SK-N-SH treated with all-trans-retinoic acid at 6 μM for 48 hours (cell line): ENCODE data around the gene IL11RA.
A peak's percentile ranks its signal among the peaks of the same experiment; 100 is the strongest.

Source experiments
- ATAC-seq: fragments of 200-7000 bp; cut with Tn5 transposase; 3 replicates; pipeline ENCODE4 v1.9.1; 2020; ENCODE audit warnings: mild to moderate bottlenecking, moderate library complexity
- ARNTL ChIP-seq: fragments of 450-650 bp; formaldehyde crosslinking; IDR thresholded peaks from 2 replicates; pipeline ENCODE4 v1.5.0; 2020; ENCODE audit warnings: low read depth, mild to moderate bottlenecking, moderate library complexity, borderline replicate concordance
- BACH2 ChIP-seq: fragments of 250-450 bp; sonication (Bioruptor Pico); IDR thresholded peaks from 2 replicates; pipeline ENCODE4 v1.9.0; 2021; ENCODE audit warnings: mild to moderate bottlenecking, borderline replicate concordance
- CREB5 ChIP-seq: fragments of 250-450 bp; sonication (Bioruptor Pico); IDR thresholded peaks from 2 replicates; pipeline ENCODE4 v1.5.1; 2020; ENCODE audit warnings: low read depth, mild to moderate bottlenecking, moderate library complexity
- CSDC2 ChIP-seq: fragments of 250-450 bp; sonication (Bioruptor Pico); IDR thresholded peaks from 2 replicates; pipeline ENCODE4 v1.5.0; 2020; ENCODE audit warnings: mild to moderate bottlenecking, moderate library complexity
- CSRNP3 ChIP-seq: fragments of 250-450 bp; sonication (Bioruptor Pico); IDR thresholded peaks from 2 replicates; pipeline ENCODE4 v1.5.1; 2021; ENCODE audit warnings: mild to moderate bottlenecking, moderate library complexity
- ESRRG ChIP-seq: fragments of 250-450 bp; sonication (Bioruptor Pico); IDR thresholded peaks from 2 replicates; pipeline ENCODE4 v1.6.1; 2021; ENCODE audit warnings: mild to moderate bottlenecking
- GLIS3 ChIP-seq: fragments of 250-450 bp; sonication (Bioruptor Pico); IDR thresholded peaks from 2 replicates; pipeline ENCODE4 v1.5.0; 2020; ENCODE audit warnings: mild to moderate bottlenecking, moderate library complexity
- ISL1 ChIP-seq: fragments of 250-450 bp; sonication (Bioruptor Pico); IDR thresholded peaks from 2 replicates; pipeline ENCODE4 v2.1.2; 2022; ENCODE audit warnings: mild to moderate bottlenecking, moderate library complexity
- OSR1 ChIP-seq: fragments of 250-450 bp; sonication (Bioruptor Pico); IDR thresholded peaks from 2 replicates; pipeline ENCODE4 v1.8.0; 2022; ENCODE audit warnings: moderate library complexity, mild to moderate bottlenecking, inconsistent platforms
- PATZ1 ChIP-seq: fragments of 250-450 bp; sonication (Bioruptor Pico); IDR thresholded peaks from 2 replicates; pipeline ENCODE4 v1.8.0; 2020; ENCODE audit warnings: mild to moderate bottlenecking, moderate library complexity, borderline replicate concordance
- POU6F1 ChIP-seq: fragments of 250-450 bp; sonication (Bioruptor Pico); IDR thresholded peaks from 2 replicates; pipeline ENCODE4 v1.8.0; 2021; ENCODE audit warnings: low read depth, mild to moderate bottlenecking, moderate library complexity, borderline replicate concordance
- RARB ChIP-seq: fragments of 250-450 bp; sonication (Bioruptor Pico); IDR thresholded peaks from 2 replicates; pipeline ENCODE4 v1.8.0; 2021; ENCODE audit warnings: mild to moderate bottlenecking, moderate library complexity
- SNAI2 ChIP-seq: fragments of 250-450 bp; sonication (Bioruptor Pico); IDR thresholded peaks from 2 replicates; pipeline ENCODE4 v1.5.0; 2020; ENCODE audit warnings: mild to moderate bottlenecking, moderate library complexity
- TCF4 ChIP-seq: fragments of 250-450 bp; sonication (Bioruptor Pico); IDR thresholded peaks from 2 replicates; pipeline ENCODE4 v1.8.0; 2021; ENCODE audit warnings: mild to moderate bottlenecking, moderate library complexity, borderline replicate concordance
- TOX ChIP-seq: fragments of 250-450 bp; sonication (Bioruptor Pico); IDR thresholded peaks from 2 replicates; pipeline ENCODE4 v1.8.0; 2021; ENCODE audit warnings: mild to moderate bottlenecking, moderate library complexity, borderline replicate concordance
- TSHZ2 ChIP-seq: fragments of 250-450 bp; sonication (Bioruptor Pico); IDR thresholded peaks from 2 replicates; pipeline ENCODE4 v1.5.0; 2020; ENCODE audit warnings: mild to moderate bottlenecking, moderate library complexity
- ZFP3 ChIP-seq: fragments of 250-450 bp; sonication (Bioruptor Pico); IDR thresholded peaks from 2 replicates; pipeline ENCODE4 v1.5.0; 2020; ENCODE audit warnings: mild to moderate bottlenecking, moderate library complexity
- ZFP30 ChIP-seq: fragments of 450-650 bp; formaldehyde crosslinking; IDR thresholded peaks from 2 replicates; pipeline ENCODE4 v1.5.0; 2022; ENCODE audit warnings: mild to moderate bottlenecking, moderate library complexity
- ZNF565 ChIP-seq: fragments of 450-650 bp; formaldehyde crosslinking; conservative IDR thresholded peaks from 2 replicates; pipeline ENCODE4 v1.5.0; 2020; ENCODE audit warnings: low read depth, mild to moderate bottlenecking, moderate library complexity
- ZNF70 ChIP-seq: fragments of 450-650 bp; formaldehyde crosslinking; IDR thresholded peaks from 2 replicates; pipeline ENCODE4 v1.5.0; 2020; ENCODE audit warnings: mild to moderate bottlenecking, moderate library complexity
- ZNF8 ChIP-seq: fragments of 450-650 bp; formaldehyde crosslinking; IDR thresholded peaks from 2 replicates; pipeline ENCODE4 v1.5.0; 2020; ENCODE audit warnings: mild to moderate bottlenecking, moderate library complexity

IL11RA gene

GRCh38 chr9:34650816-34651215 lies 1.2 kb upstream of the IL11RA start:
- ATAC-seq = no peak
- TF ChIP-seq CSDC2 (CRISPR knock-in tag) (no peak), TCF4 (CRISPR knock-in tag) (0 out of 2 replicates have a peak, but pooled peaks have one; percentile 13), ZNF8 (CRISPR knock-in tag) (no peak)

GRCh38 chr9:34651321-34651720 lies 664 bp upstream of the IL11RA start:
- ATAC-seq = no peak
- TF ChIP-seq ISL1 = no peak
- no peak for TF ChIP-seq ESRRG (CRISPR knock-in tag)
- TF ChIP-seq ZFP30 (CRISPR knock-in tag) = no peak
- TF ChIP-seq SNAI2 (CRISPR knock-in tag) = no peak
- TF ChIP-seq RARB (CRISPR knock-in tag) = no peak
- TF ChIP-seq CREB5 (CRISPR knock-in tag) = no peak
- no peak for TF ChIP-seq GLIS3 (CRISPR knock-in tag)
- no peak for TF ChIP-seq ZNF8 (CRISPR knock-in tag)
- TF ChIP-seq CSDC2 (CRISPR knock-in tag) = no peak
- no peak for TF ChIP-seq ARNTL

- no peak for ATAC-seq
- no peak for TF ChIP-seq ZNF565 (CRISPR knock-in tag)
- no peak for TF ChIP-seq GLIS3 (CRISPR knock-in tag)
- no peak for TF ChIP-seq SNAI2 (CRISPR knock-in tag)
- no peak for TF ChIP-seq POU6F1
- TF ChIP-seq TSHZ2 (CRISPR knock-in tag) = no peak
- no peak for TF ChIP-seq CSRNP3 (CRISPR knock-in tag)
- no peak for TF ChIP-seq ZNF70 (CRISPR knock-in tag)
- TF ChIP-seq CSDC2 (CRISPR knock-in tag) = no peak
- no peak for TF ChIP-seq ZFP3
- no peak for TF ChIP-seq BACH2
- TF ChIP-seq PATZ1 = no peak
- no peak for TF ChIP-seq CREB5 (CRISPR knock-in tag)
- no peak for TF ChIP-seq ARNTL
- TF ChIP-seq TOX = no peak
- no peak for TF ChIP-seq OSR1 (CRISPR knock-in tag)
Measured at GRCh38 chr9:34652602-34653000, 616 bp downstream of the IL11RA start.
